Stimulated activated naive B cell treated with anti-CD40 and anti-IgM and Interleukin-4, amounts not matched to agents 10 μg/mL and 1 μg/mL and 100 μg/mL, for 72 hours (primary cell): ENCODE results near the gene MTA1.

ENCODE experiments used
- ATAC-seq, 2 donors: fragments of 150-1000 bp; cut with Tn5 transposase; replicated peaks; 2 replicates each; pipeline ENCODE4 v1.10.0; 2021; ENCODE audit warnings: moderate library complexity in 1 of 2
- DNase-seq: peaks from one replicate; pipeline ENCODE4 v3.0.0; 2021
- H3K27ac Mint-ChIP-seq: one replicate; pipeline ENCODE4 v1.8.0; 2022; ENCODE audit warnings: mild to moderate bottlenecking, mixed read lengths
- H3K27me3 Mint-ChIP-seq, 2 donors: one replicate each; pipeline ENCODE4 v1.8.0; 2022; ENCODE audit warnings: mixed read lengths in 2 of 2
- H3K36me3 Mint-ChIP-seq, 2 donors: one replicate each; pipeline ENCODE4 v1.8.0; 2022; ENCODE audit warnings: mixed read lengths in 2 of 2, mild to moderate bottlenecking in 1 of 2
- H3K4me1 Mint-ChIP-seq, 2 donors: one replicate each; pipeline ENCODE4 v1.8.0; 2022; ENCODE audit warnings: mixed read lengths in 2 of 2, mild to moderate bottlenecking in 1 of 2
- H3K4me3 Mint-ChIP-seq, 2 donors: one replicate each; pipeline ENCODE4 v1.8.0; 2022; ENCODE audit warnings: mild to moderate bottlenecking in 2 of 2, mixed read lengths in 2 of 2, moderate library complexity in 1 of 2
- H3K9me3 Mint-ChIP-seq, 2 donors: one replicate each; pipeline ENCODE4 v1.8.0; 2022; ENCODE audit warnings: mixed read lengths in 2 of 2, mild to moderate bottlenecking in 1 of 2

Gene MTA1

GRCh38 chr14:105420101-105420973 is 710 bp downstream of the MTA1 start:
- H3K4me1 Mint-ChIP-seq: peaks cover 24 to 40% of the 10 kb centered on the region in 2 donors
- H3K27ac Mint-ChIP-seq: peak overlapping the region; percentile 97
- DNase-seq: no peak
- no peaks in the 10 kb centered on the region for H3K27me3 Mint-ChIP-seq
- peak overlapping the region; percentile 92 to 95 for H3K4me3 Mint-ChIP-seq
- peaks cover 12 to 21% of the 10 kb centered on the region in 2 donors for H3K36me3 Mint-ChIP-seq
- peak; percentile 18 to 23 for ATAC-seq
- no peaks in the 10 kb centered on the region for H3K9me3 Mint-ChIP-seq

GRCh38 chr14:105420974-105421674 is 1.5 kb downstream of the MTA1 start:
- Mint-ChIP-seq H3K9me3 (no peaks in the 10 kb centered on the region), H3K36me3 (peaks cover 18 to 26% of the 10 kb centered on the region in 2 donors), H3K27ac (peak overlapping the region; percentile 97), H3K27me3 (no peaks in the 10 kb centered on the region), H3K4me3 (peak overlapping the region; percentile 92 to 95), H3K4me1 (peaks cover 24 to 40% of the 10 kb centered on the region in 2 donors)
- ATAC-seq: no peak
- DNase-seq: no peak

- no peaks in the 10 kb centered on the region for H3K9me3 Mint-ChIP-seq
- H3K4me3 Mint-ChIP-seq: peak overlapping the region; percentile 92 to 95
- DNase-seq (no peak), ATAC-seq (peak; percentile 23 to 25)
- peak overlapping the region; percentile 85 for H3K27ac Mint-ChIP-seq
- H3K27me3 Mint-ChIP-seq: no peaks in the 10 kb centered on the region
- H3K4me1 Mint-ChIP-seq: peaks cover 25 to 44% of the 10 kb centered on the region in 2 donors
- peaks cover 25 to 34% of the 10 kb centered on the region in 2 donors for H3K36me3 Mint-ChIP-seq
Measured at GRCh38 chr14:105421723-105422615, 2.3 kb downstream of the MTA1 start.

- no peak for ATAC-seq
- Mint-ChIP-seq H3K36me3 (peaks cover 31 to 40% of the 10 kb centered on the region in 2 donors), H3K9me3 (no peaks in the 10 kb centered on the region), H3K4me1 (peaks cover 28 to 48% of the 10 kb centered on the region in 2 donors), H3K27ac (no peak overlapping the region), H3K4me3 (peak overlapping the region in 1 of 2 donors; percentile 25), H3K27me3 (no peaks in the 10 kb centered on the region)
- DNase-seq: no peak
Measured at GRCh38 chr14:105422695-105423487, 3.3 kb downstream of the MTA1 start.

- H3K4me1 Mint-ChIP-seq: peaks cover 26 to 48% of the 10 kb centered on the region in 2 donors
- no peak for ATAC-seq
- H3K27me3 Mint-ChIP-seq: no peaks in the 10 kb centered on the region
- no peaks in the 10 kb centered on the region for H3K9me3 Mint-ChIP-seq
- H3K36me3 Mint-ChIP-seq: peaks cover 31 to 47% of the 10 kb centered on the region in 2 donors
- H3K27ac Mint-ChIP-seq: peak overlapping the region; percentile 31
- DNase-seq: no peak
- no peak overlapping the region for H3K4me3 Mint-ChIP-seq
Measured at GRCh38 chr14:105423488-105424195, 4.0 kb downstream of the MTA1 start.

- no peak overlapping the region for H3K4me3 Mint-ChIP-seq
- H3K27me3 Mint-ChIP-seq: no peaks in the 10 kb centered on the region
- H3K27ac Mint-ChIP-seq: no peak overlapping the region
- H3K4me1 Mint-ChIP-seq: peaks cover 23 to 43% of the 10 kb centered on the region in 2 donors
- ATAC-seq (no peak), DNase-seq (no peak)
- H3K9me3 Mint-ChIP-seq: no peaks in the 10 kb centered on the region
- H3K36me3 Mint-ChIP-seq: peaks cover 33 to 47% of the 10 kb centered on the region in 2 donors
Measured at GRCh38 chr14:105424861-105425260, 5.2 kb downstream of the MTA1 start.

- Mint-ChIP-seq H3K27me3 (no peaks in the 10 kb centered on the region), H3K27ac (no peak overlapping the region), H3K4me1 (peaks cover 22 to 38% of the 10 kb centered on the region in 2 donors), H3K9me3 (peaks cover 0 to 1% of the 10 kb centered on the region in 2 donors), H3K4me3 (no peak overlapping the region), H3K36me3 (peaks cover 38 to 54% of the 10 kb centered on the region in 2 donors)
- no peak for DNase-seq
- no peak for ATAC-seq
Measured at GRCh38 chr14:105425823-105426247, 6.2 kb downstream of the MTA1 start.

GRCh38 chr14:105426416-105427130 is 6.9 kb downstream of the MTA1 start:
- Mint-ChIP-seq H3K4me3 (no peak overlapping the region), H3K27me3 (no peaks in the 10 kb centered on the region), H3K27ac (no peak overlapping the region), H3K9me3 (peaks cover 0 to 1% of the 10 kb centered on the region in 2 donors), H3K4me1 (peaks cover 15 to 34% of the 10 kb centered on the region in 2 donors), H3K36me3 (peaks cover 44 to 59% of the 10 kb centered on the region in 2 donors)
- ATAC-seq (no peak), DNase-seq (no peak)

- peaks cover 0 to 1% of the 10 kb centered on the region in 2 donors for H3K9me3 Mint-ChIP-seq
- no peak overlapping the region for H3K4me3 Mint-ChIP-seq
- H3K36me3 Mint-ChIP-seq: peaks cover 41 to 51% of the 10 kb centered on the region in 2 donors
- no peak overlapping the region for H3K27ac Mint-ChIP-seq
- H3K4me1 Mint-ChIP-seq: peaks cover 7 to 25% of the 10 kb centered on the region in 2 donors
- H3K27me3 Mint-ChIP-seq: no peaks in the 10 kb centered on the region
- DNase-seq: no peak
- ATAC-seq: no peak
Measured at GRCh38 chr14:105427412-105427811, 7.8 kb downstream of the MTA1 start.

GRCh38 chr14:105427936-105428485 is 8.4 kb downstream of the MTA1 start:
- Mint-ChIP-seq H3K9me3 (peaks cover 0 to 1% of the 10 kb centered on the region in 2 donors), H3K36me3 (peaks cover 39 to 50% of the 10 kb centered on the region in 2 donors), H3K4me3 (no peak overlapping the region), H3K4me1 (peaks cover 6 to 20% of the 10 kb centered on the region in 2 donors), H3K27me3 (no peaks in the 10 kb centered on the region), H3K27ac (peak overlapping the region; percentile 47)
- no peak for ATAC-seq
- no peak for DNase-seq

GRCh38 chr14:105430042-105430441 is 10.4 kb downstream of the MTA1 start:
- no peaks in the 10 kb centered on the region for H3K27me3 Mint-ChIP-seq
- H3K9me3 Mint-ChIP-seq: peaks cover 0 to 1% of the 10 kb centered on the region in 2 donors
- no peak overlapping the region for H3K27ac Mint-ChIP-seq
- H3K36me3 Mint-ChIP-seq: peaks cover 36 to 53% of the 10 kb centered on the region in 2 donors
- H3K4me1 Mint-ChIP-seq: peaks cover 11 to 25% of the 10 kb centered on the region in 2 donors
- DNase-seq: no peak
- H3K4me3 Mint-ChIP-seq: no peak overlapping the region
- ATAC-seq: no peak

GRCh38 chr14:105430565-105430964 is 10.9 kb downstream of the MTA1 start:
- Mint-ChIP-seq H3K36me3 (peaks cover 33 to 51% of the 10 kb centered on the region in 2 donors), H3K27me3 (no peaks in the 10 kb centered on the region), H3K4me3 (no peak overlapping the region), H3K27ac (no peak overlapping the region), H3K9me3 (peaks cover 0 to 1% of the 10 kb centered on the region in 2 donors), H3K4me1 (peaks cover 14 to 30% of the 10 kb centered on the region in 2 donors)
- DNase-seq: no peak
- ATAC-seq: no peak
